ENCODE results near the gene LCORL.

GRCh38 chr4:17895481-17895880, 126.1 kb downstream of the LCORL start:
- TF ChIP-seq POLR2A (IDR thresholded peaks at IDR 0.05) (no peak), CTCF (IDR thresholded peaks at IDR 0.05) (no peak)

Data from Peyer's patch (tissue), 4 donors.